HG03066 (cell line): ENCODE results near the gene SAYSD1.
"Not testable (repeated sequence)": the region's sequence is repeated elsewhere in the genome, so short reads cannot be mapped to it uniquely, and the experiment has no call there.

Source experiments
- ATAC-seq: cut with Tn5 transposase; IDR thresholded peaks from one replicate; pipeline ENCODE4 v1.9.1; 2021; ENCODE audit warnings: low read depth; ENCODE audit not compliant: unreplicated experiment

SAYSD1 gene, protein sequence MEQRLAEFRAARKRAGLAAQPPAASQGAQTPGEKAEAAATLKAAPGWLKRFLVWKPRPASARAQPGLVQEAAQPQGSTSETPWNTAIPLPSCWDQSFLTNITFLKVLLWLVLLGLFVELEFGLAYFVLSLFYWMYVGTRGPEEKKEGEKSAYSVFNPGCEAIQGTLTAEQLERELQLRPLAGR

DNA sequence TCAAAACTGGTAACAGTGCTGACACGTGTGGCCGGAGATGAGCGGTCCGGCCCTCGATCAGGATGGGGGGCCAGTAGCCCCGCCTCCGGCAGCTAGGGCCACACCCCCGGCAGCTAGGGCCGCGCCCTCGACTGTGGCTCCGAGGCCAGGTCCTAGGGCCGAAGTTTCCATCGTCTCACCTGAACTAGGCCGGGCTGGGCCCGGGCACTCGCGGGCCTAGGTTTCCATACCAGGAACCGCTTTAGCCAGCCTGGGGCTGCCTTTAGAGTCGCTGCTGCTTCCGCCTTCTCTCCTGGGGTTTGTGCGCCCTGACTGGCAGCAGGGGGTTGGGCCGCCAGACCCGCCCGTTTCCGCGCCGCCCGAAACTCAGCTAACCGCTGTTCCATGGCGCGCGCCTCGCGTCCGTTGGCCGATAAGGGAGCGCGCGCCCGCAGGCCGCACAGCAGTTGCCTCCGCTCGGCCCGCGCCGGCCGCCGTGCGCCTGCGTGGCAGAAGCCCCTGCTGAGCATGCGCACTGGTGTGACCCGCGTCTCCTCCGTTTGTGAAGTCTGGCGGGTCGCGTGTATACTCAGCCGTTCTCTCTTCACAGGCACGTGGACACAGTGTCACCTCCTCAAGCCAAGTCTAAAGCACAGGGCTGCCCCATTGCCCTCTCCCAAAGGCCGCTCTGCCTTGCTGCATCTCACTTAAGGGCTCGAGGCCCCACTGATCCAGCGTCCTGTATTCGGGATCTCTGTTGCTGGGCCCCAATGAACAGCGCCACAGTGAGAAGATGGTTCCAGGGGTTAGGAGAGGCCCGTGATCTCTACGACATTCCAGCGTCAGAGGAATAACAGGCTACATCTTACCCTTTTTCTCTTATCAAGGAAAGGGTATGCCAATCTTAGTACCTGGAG lies at the start of gene SAYSD1:
Gene SAYSD1 (minus strand): TSS at position 483 of the 896 bp plus-strand sequence. CDS start 97 bp downstream, at position 386.
- ATAC-seq, result peak; percentile 92

DNA sequence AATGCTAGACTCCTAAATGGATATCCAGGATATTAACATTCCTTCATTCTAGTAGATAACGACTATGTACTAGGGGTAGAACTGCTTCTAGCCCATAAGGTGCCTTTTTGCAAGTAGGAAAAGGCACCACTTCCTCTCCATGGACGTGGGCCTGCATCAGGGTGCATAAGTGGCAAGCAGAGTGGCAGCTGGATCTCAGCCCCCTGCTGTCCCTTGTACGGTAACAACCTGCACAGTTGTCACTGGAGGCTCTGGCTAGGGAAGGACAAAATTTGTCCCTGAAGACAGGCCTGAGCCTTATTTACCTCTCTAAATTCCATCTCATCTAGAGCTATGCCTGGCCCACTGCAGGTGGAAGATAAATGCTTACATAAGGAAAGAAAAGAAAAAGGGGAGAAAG lies 42.5 kb upstream of the SAYSD1 start:
- ATAC-seq, result no peak

DNA sequence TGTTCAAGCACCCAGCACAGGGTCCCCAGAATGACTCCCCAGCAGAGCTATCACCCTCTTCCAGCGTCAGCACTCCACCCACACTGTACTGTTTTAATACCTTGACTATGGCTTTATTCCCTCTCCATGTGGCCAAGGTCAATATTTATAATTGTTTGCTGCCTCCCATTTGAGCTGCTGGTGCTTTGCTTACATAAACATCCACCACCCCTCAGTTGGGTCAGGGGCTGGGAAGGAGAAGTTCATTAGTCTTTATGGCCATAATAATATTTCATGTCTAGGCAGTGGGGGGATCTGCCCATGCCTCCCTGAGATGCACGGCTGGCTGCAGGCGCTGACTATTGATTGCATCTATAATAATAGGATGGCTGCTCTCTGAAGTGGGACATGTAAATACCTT lies 41.8 kb upstream of the SAYSD1 start:
- ATAC-seq, result no peak

DNA sequence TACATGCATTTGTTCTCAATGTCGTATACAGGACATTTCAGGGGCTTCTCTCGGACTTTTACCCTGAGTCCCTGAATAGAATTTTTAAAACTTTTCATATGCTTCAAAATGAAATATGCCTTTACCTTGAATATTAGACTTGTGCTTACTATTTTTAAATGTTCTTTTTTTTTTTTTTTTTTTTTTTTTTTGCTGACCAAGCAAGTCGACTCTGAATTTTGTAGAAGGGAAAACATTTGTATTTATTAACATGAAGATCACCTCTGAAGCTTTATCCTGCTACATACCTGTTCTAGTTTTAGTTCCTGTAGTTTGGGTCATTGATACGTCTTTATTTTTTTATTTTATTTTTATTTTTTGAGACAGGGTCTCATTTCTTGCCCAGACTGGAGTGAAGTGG lies 39.7 kb upstream of the SAYSD1 start:
- ATAC-seq, result no peak

DNA sequence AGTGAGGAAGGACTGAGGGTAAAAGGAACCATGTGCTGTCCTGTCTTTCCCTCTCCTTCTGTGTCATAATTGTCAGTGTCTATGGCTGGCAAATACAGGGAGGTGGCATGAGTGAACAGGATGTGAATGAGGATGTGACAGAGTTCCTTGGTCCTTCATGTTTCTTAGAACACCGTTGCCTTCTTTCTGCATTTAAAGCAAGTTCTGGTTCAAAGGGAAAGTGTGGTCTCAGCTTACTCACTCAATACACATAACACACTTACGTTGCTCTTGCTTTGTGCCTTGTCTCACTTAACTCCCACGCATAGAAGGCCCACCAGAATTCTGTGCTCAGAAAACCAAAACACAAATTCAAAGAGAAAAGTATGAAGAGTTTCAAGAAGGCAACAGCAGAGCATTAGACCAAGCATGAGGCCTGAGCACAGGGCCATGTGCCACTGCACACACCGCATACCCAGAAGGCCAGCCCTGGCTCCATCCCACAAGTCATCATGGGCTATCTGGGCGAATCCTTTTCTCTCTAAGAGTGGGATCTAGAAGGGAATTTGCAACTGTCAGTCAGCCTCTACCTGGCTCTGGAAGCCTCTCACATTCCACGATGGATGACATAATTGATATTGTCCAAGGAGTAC lies 38.9 kb upstream of the SAYSD1 start:
- ATAC-seq, result no peak

DNA sequence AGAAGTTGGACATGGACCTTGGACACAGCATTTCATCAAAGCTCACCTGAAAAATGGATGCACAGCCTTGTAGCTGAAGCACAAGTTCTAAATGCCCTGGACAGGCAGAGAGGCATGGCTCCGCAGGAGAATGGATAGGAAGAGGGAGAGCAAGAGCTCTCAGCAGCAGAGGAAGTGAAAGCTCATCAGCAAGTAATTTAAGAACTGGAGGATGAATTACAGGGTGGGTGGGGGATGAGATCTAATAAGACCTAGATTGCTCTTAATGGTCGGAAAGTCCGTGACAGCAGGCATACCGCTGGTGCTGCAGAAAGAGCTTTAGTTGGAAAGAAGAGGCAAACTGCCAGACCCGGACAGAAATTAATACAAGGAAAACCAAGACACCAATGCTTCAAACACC lies 37.3 kb upstream of the SAYSD1 start:
- no peak for ATAC-seq

DNA sequence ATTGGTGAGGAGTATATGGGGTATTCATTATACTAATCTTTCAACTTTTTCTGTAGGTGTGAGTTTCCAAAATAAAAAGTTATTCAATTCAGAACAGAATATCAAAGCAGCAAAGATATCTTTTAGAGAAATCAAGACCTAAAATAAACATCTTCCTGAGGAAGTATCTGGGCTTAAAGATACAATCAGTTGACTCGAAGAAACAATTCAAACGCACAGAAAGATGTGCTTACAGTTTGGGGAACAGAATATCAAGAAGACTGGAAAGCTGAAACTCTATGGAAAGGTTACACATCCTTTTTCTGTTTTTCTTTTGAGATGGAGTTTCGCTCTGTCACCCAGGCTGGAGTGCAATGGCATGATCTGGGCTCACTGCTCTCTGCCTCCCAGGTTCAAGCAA lies 36.2 kb upstream of the SAYSD1 start:
- ATAC-seq, result no peak

DNA sequence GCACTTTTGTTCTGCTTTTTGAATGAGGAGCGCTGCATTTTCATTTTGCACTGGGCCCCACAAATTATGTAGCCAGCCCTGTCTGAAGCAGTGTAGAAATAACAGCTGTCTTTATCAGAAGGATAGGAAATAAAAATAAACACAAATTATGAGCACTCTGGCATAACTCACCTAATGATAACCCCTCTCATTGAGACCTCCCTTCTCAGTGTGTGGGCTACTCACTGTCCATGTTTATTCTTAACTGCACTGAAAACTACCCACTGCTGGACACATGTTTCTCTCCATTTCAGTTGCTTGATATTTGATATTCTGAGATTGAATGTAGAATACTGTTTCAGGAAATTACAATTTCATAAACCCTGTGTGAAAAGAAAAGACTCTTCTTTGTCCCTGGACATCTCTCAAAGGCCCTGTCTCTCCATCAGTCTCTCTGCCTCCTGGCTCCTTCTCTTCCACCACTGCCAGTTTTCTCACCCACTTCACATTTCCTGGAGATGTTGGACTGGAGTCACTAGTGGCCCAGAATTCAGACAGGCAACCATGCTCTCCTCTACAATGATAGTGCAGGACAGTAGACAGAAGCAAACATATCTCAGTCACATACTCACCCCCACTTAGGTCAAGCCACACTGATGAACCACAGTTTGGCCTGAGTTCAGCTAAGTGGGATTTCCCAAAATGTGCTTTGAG lies 29.6 kb upstream of the SAYSD1 start:
- no peak for ATAC-seq

DNA sequence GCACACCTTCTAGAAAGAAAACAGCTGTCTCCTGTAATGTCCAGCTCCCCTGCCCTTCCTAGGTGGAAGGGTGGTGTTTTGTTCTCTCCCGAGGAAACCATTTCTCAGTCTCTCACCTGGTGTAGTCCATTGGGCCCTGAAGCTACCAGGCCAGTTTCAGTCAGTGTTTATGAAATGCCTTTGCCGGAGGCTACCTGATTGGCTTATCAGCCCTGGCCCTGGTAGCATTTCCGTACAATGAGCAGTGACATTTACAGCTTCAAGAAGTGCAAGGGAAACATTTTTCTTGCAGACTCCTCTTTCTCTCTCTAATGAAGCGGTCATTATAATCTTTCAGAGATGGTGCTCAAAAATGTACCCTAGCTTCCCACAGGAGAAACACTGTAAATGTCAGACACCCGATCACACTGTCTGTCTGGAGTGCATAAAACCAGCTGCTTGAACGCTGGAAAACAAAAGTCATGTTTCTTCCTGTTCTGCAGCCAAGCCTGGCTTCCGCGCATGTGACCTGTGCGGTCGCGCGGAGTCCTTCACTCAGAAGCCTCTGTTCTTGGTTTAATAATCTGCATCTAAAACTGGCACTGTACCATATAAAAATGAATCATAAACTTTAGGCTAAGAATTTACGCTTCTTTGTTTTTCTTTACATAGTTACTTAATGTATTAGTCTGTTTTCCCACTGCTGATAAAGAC lies 28.4 kb upstream of the SAYSD1 start:
- ATAC-seq, result no peak

DNA sequence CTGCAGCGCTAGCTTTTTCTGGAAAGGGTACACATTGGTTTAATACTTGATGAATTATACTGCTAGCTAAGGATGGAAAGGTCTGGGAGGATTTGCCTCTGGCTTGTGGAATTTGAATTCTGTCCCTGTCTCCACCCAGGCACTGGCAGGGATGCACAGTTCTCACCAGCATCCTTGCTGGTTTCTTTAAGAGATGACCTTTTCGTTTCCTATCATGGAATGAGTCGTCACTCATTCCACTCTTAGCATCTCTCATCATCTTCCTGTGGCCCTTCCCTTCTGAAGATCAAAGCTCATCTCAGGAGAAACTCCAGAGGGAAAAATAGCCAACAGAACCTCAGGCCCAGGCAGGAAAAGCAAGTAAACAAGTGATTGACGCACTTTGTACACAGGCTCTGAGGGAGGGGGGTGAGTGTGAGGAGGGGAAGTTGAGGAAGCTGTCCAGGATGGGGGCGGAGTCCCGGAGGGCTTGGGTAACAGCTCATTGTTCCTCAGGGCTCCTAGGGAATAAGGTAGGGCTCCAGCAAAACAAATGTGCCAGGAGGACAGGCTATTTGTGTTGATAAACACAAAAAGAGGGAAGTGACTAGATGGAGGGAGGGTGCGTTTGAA lies 25.7 kb upstream of the SAYSD1 start:
- no peak for ATAC-seq

DNA sequence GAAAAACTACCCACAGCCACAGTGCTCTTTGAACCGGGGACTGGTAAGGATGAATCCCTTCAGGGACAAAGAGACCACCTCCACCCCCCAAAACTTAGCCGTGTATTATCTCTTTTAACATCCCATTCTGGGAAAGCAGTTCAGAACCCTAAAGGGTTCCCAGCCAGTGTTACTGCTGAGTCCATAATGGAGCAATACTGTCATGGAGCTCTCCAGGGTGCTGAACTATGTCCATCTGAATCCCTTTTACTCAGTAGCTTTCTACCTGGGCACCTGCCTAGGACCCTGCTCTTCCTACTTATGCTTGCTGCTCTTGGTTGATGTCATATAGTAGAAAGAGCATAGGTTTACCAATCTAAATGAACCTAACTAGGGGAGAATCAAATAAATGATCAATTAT lies 22.3 kb upstream of the SAYSD1 start:
- ATAC-seq, result no peak

DNA sequence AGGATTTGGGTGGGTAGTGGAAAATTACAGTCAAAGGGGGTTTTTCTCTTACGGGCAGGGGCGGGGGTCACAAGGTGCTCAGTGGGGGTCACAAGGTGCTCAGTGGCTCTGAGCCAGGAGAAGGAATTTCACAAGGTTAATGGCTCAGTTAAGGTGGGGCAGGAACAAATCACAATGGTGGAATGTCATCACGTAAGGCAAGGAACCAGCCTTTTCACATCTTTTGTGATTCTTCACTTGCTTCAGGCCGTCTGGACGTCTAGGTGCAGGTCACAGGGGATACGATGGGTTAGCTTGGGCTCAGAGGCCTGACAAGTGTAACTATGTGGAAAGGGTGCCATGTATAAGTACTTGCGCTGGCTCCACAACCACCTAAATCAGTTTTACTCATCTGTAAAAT lies 21.2 kb upstream of the SAYSD1 start:
- not testable (repeated sequence) for ATAC-seq

DNA sequence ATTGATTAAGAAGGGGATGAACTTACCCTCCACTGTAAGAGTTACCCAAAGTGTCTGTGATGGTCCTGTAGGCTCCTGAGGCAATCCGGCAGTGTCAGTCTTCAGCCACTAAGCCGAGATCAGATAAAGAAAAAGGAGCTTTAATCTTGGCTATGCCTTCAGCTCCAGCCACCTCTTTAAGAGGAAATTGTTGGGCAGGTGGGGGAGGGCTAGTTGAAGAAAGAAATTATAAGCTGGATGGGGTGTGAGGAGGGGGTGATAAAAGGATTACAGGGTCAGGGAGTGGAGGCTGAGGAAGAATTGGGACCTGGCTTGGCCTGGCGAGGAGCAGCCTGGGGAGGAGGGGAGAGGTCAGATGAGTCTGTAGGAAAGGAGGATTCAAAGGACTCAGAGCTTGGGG lies 19.8 kb upstream of the SAYSD1 start:
- ATAC-seq, result not testable (repeated sequence)

DNA sequence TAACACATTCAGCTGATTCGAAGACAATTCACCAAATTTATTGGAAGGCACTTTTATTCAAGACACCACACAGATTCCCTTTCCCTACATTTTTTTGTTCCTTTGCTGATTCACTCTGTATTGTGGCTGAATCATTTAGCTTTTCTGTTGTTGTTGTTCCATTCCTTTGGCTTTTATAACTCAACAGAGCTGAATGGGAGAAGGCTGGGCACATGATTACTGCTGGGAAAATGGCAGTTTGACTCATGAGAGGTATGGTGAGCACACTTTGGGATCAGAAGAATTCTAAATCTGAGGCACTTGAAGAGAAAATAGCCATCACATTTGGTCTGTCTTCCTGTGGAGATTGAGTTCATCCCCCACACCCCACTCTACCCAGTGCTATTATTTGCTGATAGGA lies 15.7 kb upstream of the SAYSD1 start:
- ATAC-seq, result no peak

DNA sequence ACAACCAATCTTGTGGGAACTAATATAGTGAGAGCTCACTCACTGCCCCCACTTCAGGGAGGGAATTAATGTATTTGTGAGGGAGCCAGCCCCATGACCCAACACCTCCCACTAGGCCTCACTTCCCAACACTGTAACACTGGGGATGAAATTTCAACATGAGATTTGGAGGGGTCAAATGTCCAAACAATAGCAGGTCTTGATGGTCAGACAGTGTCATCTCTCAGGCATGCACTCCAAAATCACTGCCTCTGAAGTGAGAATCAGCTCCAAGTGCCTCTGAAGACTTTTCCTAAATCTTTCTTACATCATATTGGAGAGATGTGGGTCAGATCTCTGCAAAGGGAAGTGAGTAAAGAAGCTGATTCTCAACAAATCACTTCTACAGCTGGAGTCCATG lies 13.8 kb upstream of the SAYSD1 start:
- no peak for ATAC-seq

DNA sequence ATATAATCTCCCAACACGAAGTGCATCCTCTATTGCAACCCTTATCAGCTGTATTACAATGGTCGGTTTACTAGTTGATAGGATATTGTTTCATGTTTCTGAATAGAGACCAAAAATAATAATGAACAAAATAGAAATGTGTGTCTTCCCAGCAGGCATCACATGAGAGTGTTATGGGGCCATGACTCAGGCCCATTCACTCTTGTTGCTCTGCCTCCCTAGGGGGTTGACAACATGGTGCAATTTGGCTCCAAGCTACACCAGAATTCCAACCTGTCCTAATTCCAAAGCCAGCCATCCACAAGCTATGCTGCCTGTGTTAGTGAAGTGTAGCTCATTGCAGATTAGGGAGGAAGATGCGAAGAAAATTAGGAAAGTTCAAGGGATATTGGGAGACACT lies 13.1 kb upstream of the SAYSD1 start:
- ATAC-seq, result no peak

DNA sequence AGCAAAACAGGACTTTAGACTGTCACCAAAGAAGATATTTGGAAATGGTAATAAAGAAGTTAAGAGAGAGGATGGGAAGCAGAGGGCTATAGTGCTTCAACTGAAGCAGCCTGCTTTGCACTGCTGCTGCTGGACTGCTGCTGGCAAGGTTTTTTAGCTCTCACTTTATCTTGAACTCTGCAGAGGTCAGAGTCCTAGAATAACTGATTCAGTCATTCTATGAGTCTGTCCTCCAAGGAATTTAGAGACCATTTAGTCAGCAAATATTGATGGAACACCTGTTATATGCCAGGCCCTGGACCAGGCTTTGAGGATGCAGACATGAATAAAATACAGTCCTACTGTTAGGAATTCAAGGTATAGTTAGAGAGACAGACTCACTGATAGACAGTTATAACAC lies 9.1 kb upstream of the SAYSD1 start:
- no peak for ATAC-seq

DNA sequence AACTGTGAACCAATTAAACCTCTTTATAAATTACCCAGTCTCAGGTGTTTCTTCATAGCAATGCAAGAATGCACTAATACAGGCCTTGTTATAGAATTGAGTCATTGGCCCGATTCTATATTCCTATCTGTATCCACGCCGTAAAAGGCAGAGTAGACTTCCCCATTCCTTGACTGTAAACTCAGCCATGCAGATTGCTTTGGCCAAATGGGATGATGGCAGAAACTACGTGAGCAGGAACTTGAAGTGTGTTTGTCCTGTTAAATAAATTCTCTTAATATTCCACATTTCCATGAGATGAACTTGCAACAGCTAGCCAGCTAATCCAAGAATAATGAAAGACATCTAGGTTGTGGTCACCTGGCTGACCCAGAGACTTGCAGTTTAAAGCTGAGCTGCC lies 3.9 kb upstream of the SAYSD1 start:
- ATAC-seq, result no peak

DNA sequence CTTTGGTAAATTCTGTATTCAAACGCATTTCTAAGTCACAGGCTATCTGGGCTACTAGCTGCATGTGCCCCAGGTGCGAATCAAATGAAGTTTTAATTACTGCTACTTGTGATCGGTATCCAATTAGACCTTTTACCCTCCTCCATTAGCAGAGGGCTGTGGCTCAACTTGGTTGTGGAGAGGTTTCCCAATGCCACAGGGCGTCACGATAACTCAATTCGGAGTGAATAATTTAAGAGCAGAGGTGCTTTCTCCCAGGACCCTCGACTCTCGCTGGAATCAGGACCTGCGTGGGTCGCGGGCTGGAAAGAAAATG lies 640 bp downstream of the SAYSD1 start:
- ATAC-seq, result peak; percentile 21

DNA sequence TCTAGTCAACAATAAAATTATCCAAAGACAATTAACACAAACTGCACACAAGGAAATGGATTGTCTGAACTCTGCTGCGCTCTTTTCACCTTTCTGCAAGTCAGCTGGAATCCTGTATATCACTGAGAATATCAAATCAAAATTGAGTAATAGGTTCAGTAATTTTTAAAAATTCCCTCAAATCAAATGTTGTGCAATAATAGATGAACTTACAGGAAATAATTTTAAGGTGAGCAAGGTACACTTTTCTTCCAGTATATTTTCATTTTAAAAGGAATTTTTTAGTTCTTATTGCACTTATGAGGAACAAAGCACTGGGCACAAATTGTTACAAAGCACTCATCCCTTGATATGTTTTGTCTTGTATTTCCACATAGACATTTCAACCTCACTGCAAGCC lies 1.2 kb downstream of the SAYSD1 start:
- ATAC-seq, result no peak
